H1 (cell line): ENCODE results near the gene CIB2. TPM values are rescaled to one million over a fixed set of nuclear protein-coding genes. Genes with fewer than 3 reads are reported as not detected.

Experiments used
- BCL11A ChIP-seq, 2 experiments: IDR thresholded peaks; one replicate each; pipeline ENCODE4 v1.6.1; 2011; ENCODE audit warnings: low read depth in 2 of 2, low read length in 2 of 2, mild to moderate bottlenecking in 2 of 2
- BRCA1 ChIP-seq: IDR thresholded peaks from 2 replicates; pipeline ENCODE4 v1.6.1; 2012; ENCODE audit warnings: low read depth, low read length, improper control_type of control experiment
- CHD2 ChIP-seq: IDR thresholded peaks from 2 replicates; pipeline ENCODE4 v1.6.1; 2012; ENCODE audit warnings: low read length, improper control_type of control experiment
- CTBP2 ChIP-seq: IDR thresholded peaks from 2 replicates; pipeline ENCODE4 v1.7.0; 2011; ENCODE audit warnings: borderline replicate concordance, mild to moderate bottlenecking, moderate library complexity, mixed read lengths, low read length; ENCODE audit not compliant: insufficient read depth, insufficient read length
- GTF2F1 ChIP-seq: IDR thresholded peaks from 2 replicates; pipeline ENCODE4 v1.6.1; 2012; ENCODE audit warnings: low read depth, low read length, improper control_type of control experiment, borderline replicate concordance
- HDAC2 ChIP-seq, 2 experiments: fragments of 300-600 bp in 1 of 2; sonication (generic) in 1 of 2; IDR thresholded peaks; 2 replicates each; pipeline ENCODE4 v1.6.1; 2011 to 2012; ENCODE audit warnings: low read depth in 2 of 2, low read length in 2 of 2, mild to moderate bottlenecking in 2 of 2, moderate library complexity in 2 of 2, borderline replicate concordance in 1 of 2, inconsistent platforms in 1 of 2
- SRF ChIP-seq: IDR thresholded peaks from 2 replicates; pipeline ENCODE4 v1.6.1; 2011; ENCODE audit warnings: mild to moderate bottlenecking, low read depth, low read length, moderate library complexity
- USF2 ChIP-seq: IDR thresholded peaks from 2 replicates; pipeline ENCODE4 v1.6.1; 2011; ENCODE audit warnings: low read length, improper control_type of control experiment
- ZNF274 ChIP-seq: IDR thresholded peaks from 2 replicates; pipeline ENCODE4 v1.7.0; 2012; ENCODE audit warnings: low read length, borderline replicate concordance; ENCODE audit errors: extremely low read depth
- polyA plus RNA-seq, 7 experiments: library from polyadenylated mRNA; depleted of rRNA in 3 of 7; stranded (reverse) in 5 of 7; unstranded in 2 of 7; fragments of >200 nt in 5 of 7; fragments of 200-250 nt in 2 of 7; gene quantifications; 1 replicate in 5 of 7; 2 replicates in 1 of 7; 4 replicates in 1 of 7; pipeline versions ENCODE4 v1.2.1 to v1.2.3, GENCODE V29; 2011 to 2013; ENCODE audit warnings: missing spikeins in 2 of 7, mixed read lengths in 2 of 7
- total RNA-seq: library from RNA; stranded (reverse); fragmentation: NEBNext Ultra II Directional; extraction: Animal tissue kit (Norgen Biotek cat#: 25700); gene quantifications from 2 replicates; pipeline ENCODE4 v1.2.1, GENCODE V29; 2021

The CIB2 gene
- total and polyA plus RNA-seq, 2 of the 8 experiments (the other 6 are each of a cell fraction or from before 2014, with no cell fraction given) = 41.5 to 45.8 TPM

- TF ChIP-seq HDAC2 (IDR thresholded peaks at IDR 0.05; ENCODE audit: borderline replicate concordance in 1 of 2, low read depth in 2 of 2, low read length in 2 of 2) (no peak), USF2 (no peak), ZNF274 (no peak), GTF2F1 (no peak), BCL11A (IDR thresholded peaks at IDR 0.05; ENCODE audit: low read depth in 2 of 2, low read length in 2 of 2) (no peak), CTBP2 (no peak), SRF (no peak), BRCA1 (no peak), CHD2 (no peak)
Measured at GRCh38 chr15:78056714-78057269, 74.5 kb downstream of the CIB2 start (continued).
